DND-41 (cell line): ENCODE results near the gene PLSCR1.

Source experiments
- ATAC-seq: fragments of 200-7000 bp; cut with Tn5 transposase; 3 replicates; pipeline ENCODE4 v1.9.1; 2021; ENCODE audit warnings: low read depth; ENCODE audit not compliant: insufficient read depth
- DNase-seq: peaks from one replicate; pipeline ENCODE4 v3.0.0-alpha.2; 2020
- H2AFZ ChIP-seq: 2 replicates; pipeline ENCODE4 v1.6.0; 2012; ENCODE audit warnings: low read depth, low read length
- H3K27ac ChIP-seq: 2 replicates; pipeline ENCODE4 v1.5.1; 2012; ENCODE audit warnings: low read length, inconsistent platforms
- H3K27me3 ChIP-seq: fragments of 200-600 bp; sonication (generic); 2 replicates; pipeline ENCODE4 v1.6.0; 2012; ENCODE audit warnings: low read length, mild to moderate bottlenecking, inconsistent platforms; ENCODE audit not compliant: insufficient read depth, poor library complexity
- H3K36me3 ChIP-seq: 2 replicates; pipeline ENCODE4 v1.5.1; 2012; ENCODE audit warnings: low read length, inconsistent platforms; ENCODE audit not compliant: insufficient read depth
- H3K4me1 ChIP-seq: 2 replicates; pipeline ENCODE4 v1.5.1; 2012; ENCODE audit warnings: mild to moderate bottlenecking, low read length; ENCODE audit not compliant: insufficient read depth
- H3K4me2 ChIP-seq: 2 replicates; pipeline ENCODE4 v1.6.0; 2012; ENCODE audit warnings: mild to moderate bottlenecking, moderate library complexity, low read length, inconsistent platforms; ENCODE audit not compliant: insufficient read depth
- H3K4me3 ChIP-seq, 2 experiments: fragments of 200-600 bp in 1 of 2; shearing (Covaris generic) in 1 of 2; 2 replicates each; pipeline ENCODE4 v1.5.1; 2012 to 2016; ENCODE audit warnings: inconsistent platforms in 2 of 2, low read length in 2 of 2, mild to moderate bottlenecking in 2 of 2, low read depth in 1 of 2, moderate library complexity in 1 of 2
- H3K79me2 ChIP-seq: 2 replicates; pipeline ENCODE4 v1.6.0; 2012; ENCODE audit warnings: low read length, inconsistent platforms; ENCODE audit not compliant: insufficient read depth
- H3K9ac ChIP-seq: 2 replicates; pipeline ENCODE4 v1.6.0; 2012; ENCODE audit warnings: low read depth, mild to moderate bottlenecking, inconsistent platforms, low read length, moderate library complexity
- H3K9me3 ChIP-seq: 2 replicates; pipeline ENCODE4 v1.5.1; 2012; ENCODE audit warnings: low read length, moderate library complexity, mild to moderate bottlenecking, inconsistent platforms; ENCODE audit not compliant: insufficient read depth, severe bottlenecking
- H4K20me1 ChIP-seq: 2 replicates; pipeline ENCODE4 v1.6.0; 2012; ENCODE audit warnings: low read length; ENCODE audit not compliant: insufficient read depth
- CTCF ChIP-seq: IDR thresholded peaks from 2 replicates; pipeline ENCODE4 v1.5.1; 2012; ENCODE audit warnings: borderline replicate concordance, low read length, moderate library complexity, mild to moderate bottlenecking; ENCODE audit not compliant: poor library complexity, severe bottlenecking; ENCODE audit errors: extremely low read depth
- EZH2 ChIP-seq: IDR thresholded peaks from 3 replicates; pipeline ENCODE4 v1.6.1; 2012; ENCODE audit warnings: borderline replicate concordance, low read depth, mild to moderate bottlenecking, moderate library complexity, low read length, inconsistent platforms; ENCODE audit not compliant: severe bottlenecking

Gene PLSCR1

GRCh38 chr3:146539315-146539714, 5.1 kb downstream of the PLSCR1 start:
- H3K27me3 ChIP-seq, result no peaks in the 10 kb centered on the region
- ATAC-seq (no peak), DNase-seq (no peak)
- peak overlapping the region; percentile 18; the same call in 1 of the 2 replicates for H3K4me2 ChIP-seq
- no peak overlapping the region for H2AFZ ChIP-seq
- peaks cover 29% of the 10 kb centered on the region for H3K36me3 ChIP-seq
- no peak overlapping the region for H3K9ac ChIP-seq
- H3K4me1 ChIP-seq, result peaks cover 47% of the 10 kb centered on the region
- H3K4me3 ChIP-seq, result no peak overlapping the region
- TF ChIP-seq EZH2 (no peak), CTCF (no peak)
- no peak overlapping the region for H3K27ac ChIP-seq
- peaks cover 92% of the 10 kb centered on the region for H3K79me2 ChIP-seq
- peaks cover 42% of the 10 kb centered on the region for H4K20me1 ChIP-seq
- H3K9me3 ChIP-seq, result no peaks in the 10 kb centered on the region

DNA sequence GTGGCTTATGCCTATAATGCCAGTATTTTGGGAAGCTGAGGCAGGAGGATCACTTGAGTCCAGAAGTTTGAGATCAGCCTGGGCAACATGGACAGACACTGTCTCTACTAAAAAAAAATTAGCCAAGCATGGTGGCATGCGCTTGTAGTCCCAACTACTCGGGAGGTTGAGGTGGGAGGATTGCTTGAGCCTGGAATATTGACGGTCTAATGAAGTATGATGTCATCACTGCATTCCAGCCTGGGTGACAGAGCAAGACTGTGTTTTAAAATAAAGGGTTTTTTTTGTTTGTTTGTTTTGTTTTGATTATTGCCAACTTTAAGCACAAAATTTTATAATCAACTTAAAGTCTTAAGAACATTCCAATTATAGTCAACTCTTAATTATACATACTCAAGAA, 6.8 kb downstream of the PLSCR1 start:
- Histone ChIP-seq H3K27me3 (no peaks in the 10 kb centered on the region), H3K4me2 (peak overlapping the region; percentile 29; the same call in 1 of the 2 replicates), H3K9ac (no peak overlapping the region), H3K79me2 (peaks cover 75% of the 10 kb centered on the region), H3K27ac (no peak overlapping the region), H4K20me1 (peaks cover 35% of the 10 kb centered on the region), H2AFZ (no peak overlapping the region), H3K36me3 (peaks cover 43% of the 10 kb centered on the region), H3K4me3 (no peak overlapping the region), H3K9me3 (no peaks in the 10 kb centered on the region), H3K4me1 (peaks cover 38% of the 10 kb centered on the region)
- TF ChIP-seq CTCF (no peak), EZH2 (no peak)
- DNase-seq (no peak), ATAC-seq (no peak)

DNA sequence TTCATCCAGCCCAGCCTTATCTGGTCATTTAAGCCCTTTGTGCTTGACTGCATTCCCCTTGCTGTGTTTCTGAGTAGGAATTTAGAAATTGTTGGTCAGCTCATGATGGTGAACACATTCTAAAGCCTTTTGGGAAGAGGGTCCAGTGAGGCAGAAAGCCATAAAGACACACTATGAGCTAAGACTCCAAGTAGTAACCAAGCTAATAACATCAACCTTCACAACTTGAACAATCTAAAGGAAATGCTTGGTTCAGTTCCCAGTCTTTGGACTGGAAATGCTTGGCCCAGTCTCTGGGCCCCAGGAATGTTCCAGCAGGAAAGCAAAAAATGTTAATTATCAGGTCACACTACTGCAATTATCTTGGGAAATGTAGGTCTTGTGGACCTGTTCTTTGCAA, 7.7 kb downstream of the PLSCR1 start:
- no peak overlapping the region for H3K4me3 ChIP-seq
- H3K9me3 ChIP-seq, result no peaks in the 10 kb centered on the region
- no peak overlapping the region for H3K27ac ChIP-seq
- peaks cover 66% of the 10 kb centered on the region for H3K79me2 ChIP-seq
- ATAC-seq, result no peak
- peaks cover 26% of the 10 kb centered on the region for H4K20me1 ChIP-seq
- H3K9ac ChIP-seq, result no peak overlapping the region
- TF ChIP-seq CTCF (no peak), EZH2 (no peak)
- DNase-seq, result no peak
- no peak overlapping the region for H2AFZ ChIP-seq
- H3K36me3 ChIP-seq, result peaks cover 46% of the 10 kb centered on the region
- peaks cover 29% of the 10 kb centered on the region for H3K4me1 ChIP-seq
- H3K4me2 ChIP-seq, result no peak overlapping the region
- H3K27me3 ChIP-seq, result no peaks in the 10 kb centered on the region

GRCh38 chr3:146532406-146532805, 12.0 kb downstream of the PLSCR1 start:
- Histone ChIP-seq H3K4me1 (peaks cover 9% of the 10 kb centered on the region), H3K27ac (no peak overlapping the region), H4K20me1 (peaks cover 12% of the 10 kb centered on the region; the same call in 1 of the 2 replicates), H2AFZ (no peak overlapping the region), H3K79me2 (peaks cover 25% of the 10 kb centered on the region), H3K9ac (no peak overlapping the region), H3K4me3 (no peak overlapping the region), H3K4me2 (no peak overlapping the region), H3K36me3 (peaks cover 64% of the 10 kb centered on the region), H3K9me3 (no peaks in the 10 kb centered on the region), H3K27me3 (no peaks in the 10 kb centered on the region)
- no peak for DNase-seq
- TF ChIP-seq CTCF (no peak), EZH2 (no peak)
- ATAC-seq, result no peak
